Lower leg skin (tissue), 4 donors: ENCODE data around the gene INPP5F. TPM values are rescaled to one million over a fixed set of nuclear protein-coding genes. Genes with fewer than 3 reads are reported as not detected.

Experiments
- DNase-seq, 2 donors: peaks; one replicate each; pipeline ENCODE4 v3.0.0-alpha.2; 2019; ENCODE audit warnings: low spot score in 2 of 2
- H3K4me3 ChIP-seq: fragments of 200-600 bp; sonication (generic); 2 replicates; pipeline ENCODE4 v1.5.1; 2017; ENCODE audit warnings: mild to moderate bottlenecking, low read depth; ENCODE audit not compliant: poor library complexity, severe bottlenecking
- POLR2A ChIP-seq, 2 donors: fragments of 450-650 bp; IDR thresholded peaks; one replicate each; pipeline ENCODE4 v1.6.1; 2016 to 2017; ENCODE audit warnings: antibody characterized with exemption in 2 of 2, mild to moderate bottlenecking in 1 of 2, moderate library complexity in 1 of 2
- WGBS, 2 donors: methylation state at CpG; one replicate each; pipeline ENCODE4 v1.1.5; 2018; 5-methylcytosine and 5-hydroxymethylcytosine counted together
- intact Hi-C: fragments of 100-400 bp; cut with DNase I; formaldehyde crosslinking; loops from one replicate; pipeline ENCODE4 v1.15.0; 2023; ENCODE audit warnings: low total_unique reads
- total RNA-seq, 4 donors: library from RNA; depleted of rRNA; stranded (reverse); fragments of >200 nt; gene quantifications; one replicate each; pipeline ENCODE4 v1.1.0, GENCODE V29; 2016
- TF ChIP-seq, protein P1 (sequence below), 3 donors: fragments of 450-650 bp; IDR thresholded peaks; one replicate each; pipeline ENCODE4 v1.5.1; 2016; ENCODE audit warnings: antibody characterized with exemption in 3 of 3, mild to moderate bottlenecking in 3 of 3, moderate library complexity in 2 of 3

Gene INPP5F
- total RNA-seq, 4 donors from 2014 or later = 13.8 to 17.1 (median 15.0) TPM

DNA sequence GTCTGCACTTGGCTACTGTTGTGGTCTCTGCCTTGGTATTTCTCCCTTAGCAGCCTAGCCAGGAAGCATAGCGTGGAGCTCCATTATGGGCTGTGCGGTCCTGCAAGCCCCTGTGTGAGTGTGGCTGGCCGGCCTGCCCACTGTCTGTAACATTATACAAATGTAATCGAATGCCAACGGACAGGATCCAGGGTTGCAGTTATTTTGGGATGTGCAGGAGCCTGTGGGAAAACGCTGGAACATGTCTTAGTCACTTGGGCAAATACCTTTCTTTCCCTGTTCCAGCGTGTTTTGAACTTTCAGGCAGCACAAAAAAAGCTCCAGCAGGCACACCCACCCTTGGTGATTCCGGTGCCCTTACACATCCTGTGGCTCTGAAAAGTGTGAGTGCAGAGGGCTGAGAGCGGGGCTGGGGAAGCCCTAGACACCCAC lies 45.2 kb upstream of the INPP5F start:
- DNase-seq = peak in 1 of 2 donors; percentile 68
- TF ChIP-seq, protein P1, sequence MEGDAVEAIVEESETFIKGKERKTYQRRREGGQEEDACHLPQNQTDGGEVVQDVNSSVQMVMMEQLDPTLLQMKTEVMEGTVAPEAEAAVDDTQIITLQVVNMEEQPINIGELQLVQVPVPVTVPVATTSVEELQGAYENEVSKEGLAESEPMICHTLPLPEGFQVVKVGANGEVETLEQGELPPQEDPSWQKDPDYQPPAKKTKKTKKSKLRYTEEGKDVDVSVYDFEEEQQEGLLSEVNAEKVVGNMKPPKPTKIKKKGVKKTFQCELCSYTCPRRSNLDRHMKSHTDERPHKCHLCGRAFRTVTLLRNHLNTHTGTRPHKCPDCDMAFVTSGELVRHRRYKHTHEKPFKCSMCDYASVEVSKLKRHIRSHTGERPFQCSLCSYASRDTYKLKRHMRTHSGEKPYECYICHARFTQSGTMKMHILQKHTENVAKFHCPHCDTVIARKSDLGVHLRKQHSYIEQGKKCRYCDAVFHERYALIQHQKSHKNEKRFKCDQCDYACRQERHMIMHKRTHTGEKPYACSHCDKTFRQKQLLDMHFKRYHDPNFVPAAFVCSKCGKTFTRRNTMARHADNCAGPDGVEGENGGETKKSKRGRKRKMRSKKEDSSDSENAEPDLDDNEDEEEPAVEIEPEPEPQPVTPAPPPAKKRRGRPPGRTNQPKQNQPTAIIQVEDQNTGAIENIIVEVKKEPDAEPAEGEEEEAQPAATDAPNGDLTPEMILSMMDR (IDR thresholded peaks at IDR 0.05) = no peak
- no peak for TF ChIP-seq POLR2A (IDR thresholded peaks at IDR 0.05)
- H3K4me3 ChIP-seq = no peak overlapping the region
- intact Hi-C loops = no loop called here
- WGBS, 2 donors = 37 to 38% methylated on average over 9 of the region's 9 CpGs

GRCh38 chr10:119686465-119687191 lies 39.2 kb upstream of the INPP5F start:
- 14 to 15% methylated on average over 24 of the region's 24 CpGs for WGBS, 2 donors
- no peak overlapping the region for H3K4me3 ChIP-seq
- no peak for TF ChIP-seq POLR2A (IDR thresholded peaks at IDR 0.05)
- TF ChIP-seq, protein P1 (IDR thresholded peaks at IDR 0.05) = peak in 1 of 3 donors; percentile 67
- intact Hi-C loops = no loop called here
- peak; percentile 43 to 93 for DNase-seq

- no peak for DNase-seq
- H3K4me3 ChIP-seq = no peak overlapping the region
- 48 to 51% methylated on average over 10 of the region's 10 CpGs for WGBS, 2 donors
- intact Hi-C loops = no loop called here
- TF ChIP-seq, protein P1 (IDR thresholded peaks at IDR 0.05) = no peak
- TF ChIP-seq POLR2A (IDR thresholded peaks at IDR 0.05) = no peak
Observed at GRCh38 chr10:119687192-119688032, 38.4 kb upstream of the INPP5F start.

GRCh38 chr10:119688033-119688508 lies 37.8 kb upstream of the INPP5F start:
- intact Hi-C loops = no loop called here
- DNase-seq = no peak
- 63 to 77% methylated on average over 4 of the region's 4 CpGs for WGBS, 2 donors
- H3K4me3 ChIP-seq = no peak overlapping the region
- TF ChIP-seq POLR2A (IDR thresholded peaks at IDR 0.05) = no peak
- TF ChIP-seq, protein P1 (IDR thresholded peaks at IDR 0.05) = no peak

DNA sequence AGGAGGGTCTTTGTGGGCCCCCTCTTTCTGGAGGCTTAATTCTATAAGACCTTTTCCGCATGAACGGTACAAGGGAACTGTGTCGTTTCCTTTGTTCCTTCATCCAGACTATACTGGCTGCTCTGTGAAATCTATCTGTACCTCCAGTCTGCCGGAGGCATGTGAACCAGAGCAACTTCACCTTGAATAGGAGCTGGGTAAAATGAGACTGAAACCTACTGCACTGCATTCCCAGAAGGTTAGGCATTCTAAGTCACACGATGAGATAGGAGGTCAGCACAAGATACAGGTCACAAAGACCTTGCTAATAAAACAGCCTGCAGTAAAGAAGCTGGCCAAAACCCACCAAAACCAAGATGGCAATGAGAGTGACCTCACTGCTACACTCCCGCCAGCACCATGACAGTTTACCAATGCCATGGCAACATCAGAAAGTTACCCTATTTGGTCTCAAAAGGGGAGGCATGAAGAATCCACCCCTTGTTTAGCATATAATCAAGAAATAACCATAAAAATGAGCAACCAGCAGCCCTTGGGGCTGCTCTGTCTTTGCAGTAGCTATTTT lies 36.8 kb upstream of the INPP5F start:
- DNase-seq = no peak
- H3K4me3 ChIP-seq = no peak overlapping the region
- 89 to 90% methylated on average over 6 of the region's 6 CpGs for WGBS, 2 donors
- TF ChIP-seq, protein P1 (IDR thresholded peaks at IDR 0.05) = no peak
- TF ChIP-seq POLR2A (IDR thresholded peaks at IDR 0.05) = no peak
- intact Hi-C loops = no loop called here
